Measurements from ENCODE around the gene HLA-B.

Gene HLA-B

GRCh38 chr6:31351401-31352309 lies 5.3 kb downstream of the HLA-B start:
- no peak for FAIRE-seq

GRCh38 chr6:31351033-31351380 lies 6.0 kb downstream of the HLA-B start:
- FAIRE-seq, result no peak

GRCh38 chr6:31350196-31351032 lies 6.6 kb downstream of the HLA-B start:
- no peak for FAIRE-seq

GRCh38 chr6:31349301-31349700 lies 7.7 kb downstream of the HLA-B start:
- FAIRE-seq, result no peak

- FAIRE-seq, result no peak
Observed at GRCh38 chr6:31345026-31345730, 11.8 kb downstream of the HLA-B start.

DNA sequence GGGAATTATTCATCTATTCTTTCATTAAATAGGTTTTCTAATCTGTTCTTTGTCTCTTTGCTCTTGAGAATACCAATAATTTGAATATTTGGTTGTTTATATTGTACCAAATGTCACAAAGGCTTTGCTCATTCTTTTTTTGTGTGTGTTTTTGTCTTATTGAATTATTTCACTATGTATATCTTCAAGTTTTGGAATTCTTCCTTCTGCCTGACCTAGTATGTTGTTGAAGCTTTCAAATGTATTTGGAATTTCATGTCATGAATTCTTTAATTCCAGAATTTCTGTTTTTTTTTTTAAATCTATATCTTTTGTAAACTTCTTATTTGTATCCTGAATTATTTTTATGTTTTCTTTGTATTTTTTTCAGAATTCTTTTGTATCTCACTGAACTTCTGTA lies 16.8 kb downstream of the HLA-B start:
- FAIRE-seq, result no peak

- no peak for FAIRE-seq
Observed at GRCh38 chr6:31339210-31339609, 17.8 kb downstream of the HLA-B start.

GRCh38 chr6:31336896-31337496 lies 20.0 kb downstream of the HLA-B start:
- FAIRE-seq, result no peak

- FAIRE-seq, result no peak
Observed at GRCh38 chr6:31332637-31333602, 24.1 kb downstream of the HLA-B start.

GRCh38 chr6:31328355-31328960 lies 28.5 kb downstream of the HLA-B start:
- FAIRE-seq, result no peak

DNA sequence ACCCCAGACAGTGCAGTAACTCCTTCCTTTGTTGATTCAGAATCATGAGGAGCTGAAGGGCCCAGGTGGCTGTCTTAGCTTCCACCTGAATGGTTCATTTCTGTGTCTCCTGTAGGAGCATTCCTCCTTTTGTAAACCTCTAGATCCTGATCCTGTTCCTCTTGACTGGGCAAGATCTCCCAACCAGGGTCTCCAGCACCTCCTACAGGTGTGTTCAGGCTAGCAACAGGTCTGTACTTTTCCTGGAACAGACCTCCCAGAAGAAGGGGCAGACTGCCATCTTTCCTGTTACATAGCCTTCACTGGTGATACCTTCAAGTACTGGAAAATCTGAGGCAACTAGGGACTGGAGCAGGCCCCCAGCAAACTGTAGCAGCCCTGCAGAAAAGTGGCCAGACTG lies 35.2 kb downstream of the HLA-B start:
- FAIRE-seq, result no peak

- FAIRE-seq, result no peak
Observed at GRCh38 chr6:31321005-31321707, 35.8 kb downstream of the HLA-B start.

DNA sequence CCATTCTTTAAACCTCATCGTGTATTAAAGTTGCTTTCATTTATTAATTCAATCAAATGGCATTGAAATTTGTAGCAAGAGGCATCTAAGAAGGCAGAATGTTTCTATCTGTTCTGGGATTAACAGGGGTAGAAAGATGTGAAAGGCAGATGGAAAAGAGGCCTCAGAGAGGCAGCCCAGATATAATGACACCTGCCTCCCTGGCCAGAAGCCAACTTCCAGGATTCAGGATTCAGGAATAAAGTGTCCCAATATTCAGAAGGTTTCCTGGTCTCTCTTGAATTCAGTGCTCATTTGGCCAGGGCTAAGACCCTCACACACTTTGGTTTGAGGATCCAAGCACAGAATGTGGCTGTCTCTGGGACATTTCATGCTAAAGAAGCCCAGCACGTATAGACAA lies 39.9 kb downstream of the HLA-B start:
- FAIRE-seq, result no peak

DNA sequence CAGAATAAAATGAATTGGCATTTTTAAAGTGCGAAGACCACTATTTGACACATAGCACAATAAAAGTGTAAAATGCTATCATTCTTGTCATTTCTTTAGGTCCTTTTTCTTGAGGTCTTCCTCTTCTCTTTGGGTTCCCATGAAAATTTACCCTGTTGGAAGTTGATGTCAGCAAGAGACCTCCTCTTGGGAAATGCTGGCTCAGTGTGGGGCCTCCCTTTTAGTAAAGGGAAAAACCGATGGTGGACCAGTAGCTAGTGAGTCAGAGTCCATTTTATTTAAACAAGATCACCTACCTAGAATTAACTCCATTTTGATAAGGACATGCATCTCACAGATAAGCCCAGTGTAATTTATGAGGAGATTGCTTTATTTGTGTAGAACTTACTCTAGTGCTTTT lies 47.3 kb downstream of the HLA-B start:
- no peak for FAIRE-seq

- FAIRE-seq, result no peak
Observed at GRCh38 chr6:31308845-31309175, 48.2 kb downstream of the HLA-B start.

DNA sequence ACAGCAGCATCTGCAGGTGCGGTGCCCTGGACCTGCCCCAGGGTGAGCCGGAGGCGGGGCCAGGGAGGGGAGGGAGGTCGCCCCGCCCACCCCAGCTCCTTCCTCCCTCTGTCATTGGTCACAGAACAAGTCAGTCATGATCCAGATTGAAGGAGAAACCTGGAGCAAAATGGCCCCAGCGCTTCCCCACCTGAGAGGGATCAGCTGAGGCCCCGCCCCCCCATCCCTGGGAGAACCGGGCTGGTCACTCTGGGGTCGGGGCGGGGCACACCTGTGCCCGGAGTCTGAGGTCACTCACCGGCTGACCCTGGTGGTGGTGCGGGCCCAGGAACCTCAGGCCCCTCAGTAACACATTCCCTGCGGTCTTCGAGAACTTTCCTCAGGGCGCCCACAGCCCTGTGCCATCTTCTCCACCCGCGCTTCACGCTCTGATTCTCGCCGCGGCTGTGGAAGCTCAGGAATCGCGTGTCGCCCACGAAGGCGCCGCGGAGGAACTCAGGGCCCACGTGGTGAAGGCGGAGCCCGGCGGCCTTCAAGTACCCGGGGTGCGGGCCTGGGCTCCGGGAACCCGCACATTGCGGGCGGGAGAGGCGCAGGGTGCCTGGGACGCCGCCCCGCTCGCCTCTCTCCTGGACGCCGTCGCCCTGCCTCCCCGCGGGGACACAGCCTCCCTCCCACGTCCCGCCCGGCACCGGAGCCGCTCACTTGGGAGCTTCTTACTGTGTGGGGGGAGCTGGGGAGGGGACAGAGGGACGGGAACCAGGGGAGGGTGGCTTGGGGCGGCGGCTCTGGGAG lies 48.7 kb downstream of the HLA-B start:
- no peak for FAIRE-seq

- no peak for FAIRE-seq
Observed at GRCh38 chr6:31307669-31308049, 49.3 kb downstream of the HLA-B start.

DNA sequence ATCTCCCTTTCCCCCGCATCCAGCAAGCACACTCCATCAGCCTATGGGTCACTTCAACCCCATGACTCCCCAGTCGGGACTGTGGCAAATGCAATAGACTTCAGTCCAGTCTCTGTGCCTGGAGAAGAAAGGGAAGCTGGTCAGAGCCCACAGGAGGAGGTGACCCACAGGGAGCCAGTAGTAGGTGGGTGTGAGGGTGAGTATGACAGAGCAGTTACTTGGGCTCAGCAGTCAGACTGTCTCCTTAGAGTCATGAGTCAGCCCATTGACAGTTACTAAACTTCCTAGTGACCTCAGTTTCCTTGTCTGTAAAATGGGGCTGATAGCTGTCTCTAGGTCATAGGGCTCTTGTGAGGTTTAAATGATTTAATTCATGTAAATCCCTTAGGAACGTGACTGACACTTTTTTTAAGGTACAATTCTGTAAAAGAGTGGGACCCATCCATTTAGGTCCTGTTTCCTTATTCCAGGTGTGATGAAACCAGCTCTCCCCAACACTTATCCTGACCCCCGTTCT lies 51.2 kb downstream of the HLA-B start:
- no peak for FAIRE-seq

GRCh38 chr6:31304683-31305082 lies 52.3 kb downstream of the HLA-B start:
- FAIRE-seq, result no peak
